ENCODE data around the gene BACH2. TPM values are rescaled to one million over a fixed set of nuclear protein-coding genes. Genes with fewer than 3 reads are reported as not detected.
"Not testable (repeated sequence)": the region's sequence is repeated elsewhere in the genome, so short reads cannot be mapped to it uniquely, and the experiment has no call there.

Gene BACH2
- total RNA-seq, 1 experiment from 2014 or later, result 2.0 TPM

GRCh38 chr6:90214966-90215365 lies 81.7 kb downstream of the BACH2 start:
- DNase-seq (ENCODE audit: low read depth), result no peak

- DNase-seq (ENCODE audit: low read depth), result no peak
Observed at GRCh38 chr6:90214461-90214860, 82.2 kb downstream of the BACH2 start.

- DNase-seq (ENCODE audit: low read depth), result no peak
Observed at GRCh38 chr6:90212274-90212673, 84.4 kb downstream of the BACH2 start.

- no peak for DNase-seq (ENCODE audit: low read depth)
Observed at GRCh38 chr6:90209527-90209926, 87.1 kb downstream of the BACH2 start.

GRCh38 chr6:90208690-90209089 lies 88.0 kb downstream of the BACH2 start:
- not testable (repeated sequence) for DNase-seq (ENCODE audit: low read depth)

- peak; percentile 34 for DNase-seq (ENCODE audit: low read depth)
Observed at GRCh38 chr6:90204327-90205056, 92.2 kb downstream of the BACH2 start.

- no peak for DNase-seq (ENCODE audit: low read depth)
Observed at GRCh38 chr6:90203672-90204071, 93.0 kb downstream of the BACH2 start.

GRCh38 chr6:90202156-90202555 lies 94.5 kb downstream of the BACH2 start:
- DNase-seq (ENCODE audit: low read depth), result no peak

GRCh38 chr6:90199900-90200299 lies 96.7 kb downstream of the BACH2 start:
- DNase-seq (ENCODE audit: low read depth), result no peak

GRCh38 chr6:90198758-90199425 lies 97.8 kb downstream of the BACH2 start:
- DNase-seq (ENCODE audit: low read depth), result no peak

- DNase-seq (ENCODE audit: low read depth), result peak; percentile 94
Observed at GRCh38 chr6:90197854-90198496, 98.7 kb downstream of the BACH2 start.

- DNase-seq (ENCODE audit: low read depth), result peak; percentile 21
Observed at GRCh38 chr6:90195094-90195829, 101.4 kb downstream of the BACH2 start.

GRCh38 chr6:90194371-90194841 lies 102.2 kb downstream of the BACH2 start:
- DNase-seq (ENCODE audit: low read depth), result peak; percentile 90

- DNase-seq (ENCODE audit: low read depth), result no peak
Observed at GRCh38 chr6:90193359-90193758, 103.3 kb downstream of the BACH2 start.

- no peak for DNase-seq (ENCODE audit: low read depth)
Observed at GRCh38 chr6:90192857-90193256, 103.8 kb downstream of the BACH2 start.

GRCh38 chr6:90190752-90191395 lies 105.8 kb downstream of the BACH2 start:
- no peak for DNase-seq (ENCODE audit: low read depth)

- DNase-seq (ENCODE audit: low read depth), result no peak
Observed at GRCh38 chr6:90190131-90190530, 106.5 kb downstream of the BACH2 start.

- no peak for DNase-seq (ENCODE audit: low read depth)
Observed at GRCh38 chr6:90187437-90188121, 109.1 kb downstream of the BACH2 start.

- no peak for DNase-seq (ENCODE audit: low read depth)
Observed at GRCh38 chr6:90186637-90187371, 109.8 kb downstream of the BACH2 start.

- DNase-seq (ENCODE audit: low read depth), result no peak
Observed at GRCh38 chr6:90186026-90186425, 110.6 kb downstream of the BACH2 start.

Measured in RPMI7951 (cell line).